ENCODE results near the gene ITM2C. TPM values are rescaled to one million over a fixed set of nuclear protein-coding genes. Genes with fewer than 3 reads are reported as not detected.

The ITM2C gene
- total and polyA plus RNA-seq, 2 of the 8 experiments (the other 6 are each of a cell fraction or from before 2014, with no cell fraction given), result 362 to 742 TPM

GRCh38 chr2:230878599-230879188 lies 14.0 kb downstream of the ITM2C start (continued):
- TF ChIP-seq CHD7 (IDR thresholded peaks at IDR 0.05; ENCODE audit: insufficient replicate concordance, low read length) (no peak), CEBPB (IDR thresholded peaks at IDR 0.05; ENCODE audit: low read depth, low read length) (no peak), CBX8 (IDR thresholded peaks at IDR 0.05; ENCODE audit: borderline replicate concordance, low read depth, low read length) (no peak), KDM1A (IDR thresholded peaks at IDR 0.05; ENCODE audit: borderline replicate concordance, low read length) (no peak)
